HepG2 (cell line): ENCODE data around the gene SPAG6.

Experiments
- MAFK ChIP-seq, 2 experiments: IDR thresholded peaks in 1 of 2; conservative IDR thresholded peaks in 1 of 2; 2 replicates each; pipeline ENCODE4 v1.6.1; 2011; ENCODE audit warnings: improper control_type of control experiment in 2 of 2, low read length in 2 of 2
- NR1H2 ChIP-seq: sonication (generic); formaldehyde crosslinking; IDR thresholded peaks from 2 replicates; pipeline ENCODE4 v1.8.1; 2022; ENCODE audit warnings: low read depth, missing genetic modification reagents, borderline replicate concordance
- RAD51 ChIP-seq: fragments of 450-650 bp; IDR thresholded peaks from 2 replicates; pipeline ENCODE4 v1.6.1; 2016; ENCODE audit warnings: borderline replicate concordance
- SIN3A ChIP-seq: IDR thresholded peaks from 2 replicates; pipeline ENCODE4 v1.6.1; 2011; ENCODE audit warnings: low read depth, mild to moderate bottlenecking, control low read depth, low read length, borderline replicate concordance
- TEAD2 ChIP-seq: sonication (generic); formaldehyde crosslinking; IDR thresholded peaks from 2 replicates; pipeline ENCODE4 v1.9.0; 2021; ENCODE audit warnings: missing genetic modification reagents
- ZNF317 ChIP-seq: sonication (generic); formaldehyde crosslinking; IDR thresholded peaks from 2 replicates; pipeline ENCODE4 v1.5.0; 2020; ENCODE audit warnings: mild to moderate bottlenecking, missing genetic modification reagents
- ZNF713 ChIP-seq: sonication (generic); formaldehyde crosslinking; IDR thresholded peaks from 2 replicates; pipeline ENCODE4 v1.4.0; 2020; ENCODE audit warnings: mild to moderate bottlenecking, missing genetic modification reagents
- ZNF761 ChIP-seq: sonication (generic); formaldehyde crosslinking; conservative IDR thresholded peaks from 2 replicates; pipeline ENCODE4 v1.4.0; 2020; ENCODE audit warnings: mild to moderate bottlenecking, missing genetic modification reagents

DNA sequence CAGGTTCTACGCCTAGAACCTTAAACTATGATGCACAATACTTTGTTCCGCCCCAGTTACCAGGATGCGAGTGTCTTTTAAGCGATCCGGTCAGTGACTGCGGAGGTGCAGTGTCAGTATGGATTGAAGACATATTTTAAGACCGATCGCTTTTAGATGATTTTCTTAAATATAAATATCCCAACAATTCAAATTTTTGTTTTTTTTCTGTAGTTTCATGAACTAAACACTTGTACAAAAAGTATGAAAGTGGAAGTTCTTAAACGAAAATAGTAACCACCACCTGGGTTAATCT lies 28.3 kb upstream of the SPAG6 start:
- TF ChIP-seq SIN3A (no peak), ZNF317 (CRISPR knock-in tag) (no peak), ZNF761 (CRISPR knock-in tag) (no peak), RAD51 (no peak), ZNF713 (CRISPR knock-in tag) (no peak), TEAD2 (CRISPR knock-in tag) (no peak), MAFK (conservative IDR thresholded peaks at IDR 0.05 in 1 of 2, IDR thresholded peaks at IDR 0.05 in 1 of 2; ENCODE audit: low read length in 2 of 2) (no peak), NR1H2 (no peak)
